Natural killer cell (primary cell): ENCODE measurements around the gene RAB4B. TPM values are rescaled to one million over a fixed set of nuclear protein-coding genes. Genes with fewer than 3 reads are reported as not detected.
A peak's percentile ranks its signal among the peaks of the same experiment; 100 is the strongest.

ENCODE experiments used
- ATAC-seq, 3 donors: fragments of 150-1000 bp in 2 of 3; fragments of 200-7000 bp in 1 of 3; cut with Tn5 transposase; 1 replicate in 1 of 3; 2 replicates in 2 of 3; pipeline ENCODE4 v1.10.0; 2021; ENCODE audit warnings: mild to moderate bottlenecking in 2 of 3, moderate library complexity in 2 of 3
- DNase-seq, 2 donors: peaks; one replicate each; pipeline versions ENCODE4 v3.0.0 to v3.0.0-alpha.2; 2013 to 2021; ENCODE audit warnings: mixed read lengths in 1 of 2
- H3K27ac ChIP-seq: one replicate; pipeline ENCODE4 v1.5.1; 2013; ENCODE audit warnings: mild to moderate bottlenecking, low read length
- H3K27me3 ChIP-seq: one replicate; pipeline ENCODE4 v1.6.1; 2013; ENCODE audit warnings: low read length; ENCODE audit not compliant: control insufficient read depth, insufficient read depth
- H3K36me3 ChIP-seq: one replicate; pipeline ENCODE4 v1.6.1; 2013; ENCODE audit warnings: low read length; ENCODE audit not compliant: control insufficient read depth, insufficient read depth
- H3K4me1 ChIP-seq: one replicate; pipeline ENCODE4 v1.6.1; 2013; ENCODE audit warnings: low read length; ENCODE audit not compliant: control insufficient read depth, insufficient read depth
- H3K4me3 ChIP-seq: one replicate; pipeline ENCODE4 v1.5.1; 2013; ENCODE audit warnings: low read length
- H3K9me3 ChIP-seq: one replicate; pipeline ENCODE4 v1.6.1; 2013; ENCODE audit warnings: low read length; ENCODE audit not compliant: control insufficient read depth, insufficient read depth
- H3K27ac Mint-ChIP-seq, 2 donors: one replicate each; pipeline ENCODE4 v1.8.0; 2022; ENCODE audit warnings: mild to moderate bottlenecking in 2 of 2, mixed read lengths in 2 of 2, moderate library complexity in 1 of 2
- H3K27me3 Mint-ChIP-seq, 2 donors: one replicate each; pipeline ENCODE4 v1.8.0; 2022; ENCODE audit warnings: low read depth in 2 of 2, mixed read lengths in 2 of 2
- H3K36me3 Mint-ChIP-seq: one replicate; pipeline ENCODE4 v1.8.0; 2022; ENCODE audit warnings: mixed read lengths
- H3K4me1 Mint-ChIP-seq, 2 donors: one replicate each; pipeline ENCODE4 v1.8.0; 2022; ENCODE audit warnings: mixed read lengths in 2 of 2
- H3K4me3 Mint-ChIP-seq: one replicate; pipeline ENCODE4 v1.8.0; 2022; ENCODE audit warnings: mild to moderate bottlenecking, moderate library complexity, mixed read lengths
- H3K9me3 Mint-ChIP-seq, 2 donors: one replicate each; pipeline ENCODE4 v1.8.0; 2022; ENCODE audit warnings: mixed read lengths in 2 of 2
- CTCF ChIP-seq: fragments of 200-600 bp; IDR thresholded peaks from one replicate; pipeline ENCODE4 v1.8.0; 2022; ENCODE audit warnings: antibody characterized with exemption
- WGBS: methylation state at CpG from one replicate; pipeline ENCODE4 v1.1.7; 2013; ENCODE audit warnings: missing lambda C conversion rate; ENCODE audit not compliant: insufficient coverage; 5-methylcytosine and 5-hydroxymethylcytosine counted together
- intact Hi-C: fragments of 100-400 bp; cut with micrococcal nuclease; formaldehyde crosslinking; loops from one replicate; pipeline ENCODE4 v1.14.2; 2022
- total RNA-seq, 4 donors: library from RNA; stranded (reverse); fragments of 120-200 nt in 1 of 4; gene quantifications; one replicate each; pipeline versions ENCODE4 v1.2.3 to v1.2.4, GENCODE V29; 2013 to 2022

Gene RAB4B
- total RNA-seq, 3 donors from 2014 or later (not counting 1 experiment from before 2014, with no cell fraction given) = 97.8 to 99.8 (median 98.6) TPM

GRCh38 chr19:40750058-40750873, 27.8 kb upstream of the RAB4B start, which contains the start of gene ACTMAP:
TSS of gene ACTMAP (minus strand) at chr19:40750477. CDS start at chr19:40749803, 674 bp downstream.
- H3K27me3 Mint-ChIP-seq = no peaks in the 10 kb centered on the region
- Histone ChIP-seq H3K4me1 (peaks cover 52% of the 10 kb centered on the region), H3K9me3 (no peaks in the 10 kb centered on the region), H3K27ac (peak within 1 kb of the TSS; percentile 92), H3K4me3 (peak within 1 kb of the TSS; percentile 73), H3K27me3 (no peaks in the 10 kb centered on the region), H3K36me3 (peaks cover 2% of the 10 kb centered on the region)
- ATAC-seq (peak; percentile 87 to 96 (median 88)), DNase-seq (peak; percentile 100)
- WGBS = under 1% methylated on average over 43 of the region's 43 CpGs
- no peaks in the 10 kb centered on the region for H3K36me3 Mint-ChIP-seq
- intact Hi-C loops = loop anchor here (1.0 to 2.0 kb wide), 5 partner anchors 28 to 87 kb away; partner anchors contain the start of genes NUMBL and RAB4B
- no peak for TF ChIP-seq CTCF
- H3K4me3 Mint-ChIP-seq = peak within 1 kb of the TSS; percentile 99
- peak within 1 kb of the TSS; percentile 92 to 95 for H3K27ac Mint-ChIP-seq
- peaks cover 43 to 53% of the 10 kb centered on the region in 2 donors for H3K4me1 Mint-ChIP-seq
- no peaks in the 10 kb centered on the region for H3K9me3 Mint-ChIP-seq

GRCh38 chr19:40750874-40751537, 27.0 kb upstream of the RAB4B start, which contains the start of gene SNRPA:
TSS of gene SNRPA (plus strand) at chr19:40751203. CDS start at chr19:40751409, 206 bp downstream.
- Histone ChIP-seq H3K27me3 (no peaks in the 10 kb centered on the region), H3K27ac (peak within 1 kb of the TSS; percentile 92), H3K4me3 (peak within 1 kb of the TSS; percentile 73), H3K36me3 (peaks cover 2% of the 10 kb centered on the region), H3K4me1 (peaks cover 59% of the 10 kb centered on the region), H3K9me3 (no peaks in the 10 kb centered on the region)
- H3K36me3 Mint-ChIP-seq = no peaks in the 10 kb centered on the region
- no peaks in the 10 kb centered on the region for H3K27me3 Mint-ChIP-seq
- peak within 1 kb of the TSS; percentile 92 to 95 for H3K27ac Mint-ChIP-seq
- H3K4me1 Mint-ChIP-seq = peaks cover 49 to 60% of the 10 kb centered on the region in 2 donors
- no peaks in the 10 kb centered on the region for H3K9me3 Mint-ChIP-seq
- no peak for TF ChIP-seq CTCF
- peak within 1 kb of the TSS; percentile 99 for H3K4me3 Mint-ChIP-seq
- WGBS = 0% methylated on average over 46 of the region's 46 CpGs
- ATAC-seq (peak; percentile 66 to 84 (median 70)), DNase-seq (peak; percentile 97 to 98)
- intact Hi-C loops = loop anchor here (1.0 to 2.0 kb wide), 5 partner anchors 27 to 88 kb away; partner anchors contain the start of genes NUMBL and RAB4B

GRCh38 chr19:40752257-40752781, 25.7 kb upstream of the RAB4B start:
- DNase-seq (peak in 1 of 2 donors; percentile 38), ATAC-seq (no peak)
- no peaks in the 10 kb centered on the region for H3K9me3 Mint-ChIP-seq
- Histone ChIP-seq H3K4me3 (peak overlapping the region; percentile 73), H3K27me3 (no peaks in the 10 kb centered on the region), H3K4me1 (peaks cover 73% of the 10 kb centered on the region), H3K27ac (peak overlapping the region; percentile 88), H3K9me3 (no peaks in the 10 kb centered on the region), H3K36me3 (peaks cover 6% of the 10 kb centered on the region)
- 75% methylated on average over 11 of the region's 12 CpGs for WGBS
- no peak for TF ChIP-seq CTCF
- H3K4me1 Mint-ChIP-seq = peaks cover 58 to 66% of the 10 kb centered on the region in 2 donors
- no peaks in the 10 kb centered on the region for H3K36me3 Mint-ChIP-seq
- no peaks in the 10 kb centered on the region for H3K27me3 Mint-ChIP-seq
- intact Hi-C loops = no loop called here
- peak overlapping the region; percentile 99 for H3K4me3 Mint-ChIP-seq
- H3K27ac Mint-ChIP-seq = peak overlapping the region; percentile 92 to 95
